WTC11 (cell line): ENCODE results near the gene GAGE12G. TPM values are rescaled to one million over a fixed set of nuclear protein-coding genes. Genes with fewer than 3 reads are reported as not detected.

Source experiments
- total RNA-seq: library from RNA; stranded (reverse); gene quantifications from 3 replicates; pipeline ENCODE4 v1.2.3, GENCODE V29; 2021

Gene GAGE12G
- total RNA-seq, 1 experiment from 2014 or later: not detected

Other genes with a start within 250 kb of the GAGE12G start
- not detected in 3 replicates for gene GAGE12J, start 248.4 kb upstream of the GAGE12G start, total RNA-seq
- 0.39 TPM in 1 of 3 replicates, not detected in the others for gene GAGE13, start 238.8 kb upstream of the GAGE12G start, total RNA-seq
- not detected in 3 replicates for gene GAGE12C, start 38.2 kb upstream of the GAGE12G start, total RNA-seq
- not detected in 3 replicates for gene GAGE12D, start 28.7 kb upstream of the GAGE12G start, total RNA-seq
- not detected in 3 replicates for gene GAGE12E, start 19.1 kb upstream of the GAGE12G start, total RNA-seq
- gene GAGE12F, start 9.6 kb upstream of the GAGE12G start, total RNA-seq: 0.82 TPM in 1 of 3 replicates, not detected in the others
- not detected in 3 replicates for gene GAGE12H, start 9.5 kb downstream of the GAGE12G start, total RNA-seq
- 0.62 to 0.83 TPM in 2 of 3 replicates, not detected in the other for gene GAGE2A, start 19.1 kb downstream of the GAGE12G start, total RNA-seq
- 1.2 TPM in 1 of 3 replicates, not detected in the others for gene GAGE1, start 28.6 kb downstream of the GAGE12G start, total RNA-seq
- gene PAGE1, start 125.6 kb downstream of the GAGE12G start, total RNA-seq: not detected in 3 replicates